ENCODE measurements around the gene RGS7. TPM values are rescaled to one million over a fixed set of nuclear protein-coding genes. Genes with fewer than 3 reads are reported as not detected.

RGS7 gene
- total RNA-seq, 1 experiment from 2014 or later, result 0.10 TPM

DNA sequence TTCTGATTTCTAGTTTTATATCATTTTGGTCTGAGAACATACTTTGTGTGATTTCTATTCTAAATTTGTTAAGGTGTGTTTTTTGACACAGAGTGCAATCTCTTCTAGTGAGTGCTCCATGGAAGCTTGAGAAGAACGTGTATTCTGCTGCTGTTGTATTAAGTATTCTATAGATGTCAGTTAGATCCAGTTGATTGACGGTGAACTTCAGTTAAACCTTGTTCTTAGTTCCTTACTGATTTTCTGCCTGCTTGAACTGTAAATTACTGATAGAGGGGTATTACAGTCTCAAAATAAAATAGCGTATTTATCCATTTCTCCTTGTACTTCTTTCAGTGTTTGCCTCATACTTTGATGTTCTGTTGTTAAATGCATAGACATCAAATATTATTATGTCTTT lies 497.0 kb downstream of the RGS7 start:
- DNase-seq (ENCODE audit: low read depth, low spot score), result no peak
- in situ Hi-C loops (cut with HindIII; ENCODE audit: low pct_unique_long_range_greater_than_20kb, low sequenced_read_pairs), result no loop called here
- no peaks in the 10 kb centered on the region for H3K27me3 ChIP-seq (ENCODE audit: control insufficient read depth, insufficient read depth, low read length)
- no peaks in the 10 kb centered on the region for H3K36me3 ChIP-seq (ENCODE audit: control insufficient read depth, insufficient read depth, low read length)
- ChIA-PET POLR2A (no interaction called here), CTCF (no interaction called here)
- no peak for TF ChIP-seq SIN3A (IDR thresholded peaks at IDR 0.05; ENCODE audit: borderline replicate concordance, insufficient read depth, low read depth, low read length)
- TF ChIP-seq POLR2AphosphoS5 (IDR thresholded peaks at IDR 0.05; ENCODE audit: low read depth, low read length), result no peak
- TF ChIP-seq, protein P1, sequence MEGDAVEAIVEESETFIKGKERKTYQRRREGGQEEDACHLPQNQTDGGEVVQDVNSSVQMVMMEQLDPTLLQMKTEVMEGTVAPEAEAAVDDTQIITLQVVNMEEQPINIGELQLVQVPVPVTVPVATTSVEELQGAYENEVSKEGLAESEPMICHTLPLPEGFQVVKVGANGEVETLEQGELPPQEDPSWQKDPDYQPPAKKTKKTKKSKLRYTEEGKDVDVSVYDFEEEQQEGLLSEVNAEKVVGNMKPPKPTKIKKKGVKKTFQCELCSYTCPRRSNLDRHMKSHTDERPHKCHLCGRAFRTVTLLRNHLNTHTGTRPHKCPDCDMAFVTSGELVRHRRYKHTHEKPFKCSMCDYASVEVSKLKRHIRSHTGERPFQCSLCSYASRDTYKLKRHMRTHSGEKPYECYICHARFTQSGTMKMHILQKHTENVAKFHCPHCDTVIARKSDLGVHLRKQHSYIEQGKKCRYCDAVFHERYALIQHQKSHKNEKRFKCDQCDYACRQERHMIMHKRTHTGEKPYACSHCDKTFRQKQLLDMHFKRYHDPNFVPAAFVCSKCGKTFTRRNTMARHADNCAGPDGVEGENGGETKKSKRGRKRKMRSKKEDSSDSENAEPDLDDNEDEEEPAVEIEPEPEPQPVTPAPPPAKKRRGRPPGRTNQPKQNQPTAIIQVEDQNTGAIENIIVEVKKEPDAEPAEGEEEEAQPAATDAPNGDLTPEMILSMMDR (IDR thresholded peaks at IDR 0.05), result no peak
- TF ChIP-seq, protein P2, sequence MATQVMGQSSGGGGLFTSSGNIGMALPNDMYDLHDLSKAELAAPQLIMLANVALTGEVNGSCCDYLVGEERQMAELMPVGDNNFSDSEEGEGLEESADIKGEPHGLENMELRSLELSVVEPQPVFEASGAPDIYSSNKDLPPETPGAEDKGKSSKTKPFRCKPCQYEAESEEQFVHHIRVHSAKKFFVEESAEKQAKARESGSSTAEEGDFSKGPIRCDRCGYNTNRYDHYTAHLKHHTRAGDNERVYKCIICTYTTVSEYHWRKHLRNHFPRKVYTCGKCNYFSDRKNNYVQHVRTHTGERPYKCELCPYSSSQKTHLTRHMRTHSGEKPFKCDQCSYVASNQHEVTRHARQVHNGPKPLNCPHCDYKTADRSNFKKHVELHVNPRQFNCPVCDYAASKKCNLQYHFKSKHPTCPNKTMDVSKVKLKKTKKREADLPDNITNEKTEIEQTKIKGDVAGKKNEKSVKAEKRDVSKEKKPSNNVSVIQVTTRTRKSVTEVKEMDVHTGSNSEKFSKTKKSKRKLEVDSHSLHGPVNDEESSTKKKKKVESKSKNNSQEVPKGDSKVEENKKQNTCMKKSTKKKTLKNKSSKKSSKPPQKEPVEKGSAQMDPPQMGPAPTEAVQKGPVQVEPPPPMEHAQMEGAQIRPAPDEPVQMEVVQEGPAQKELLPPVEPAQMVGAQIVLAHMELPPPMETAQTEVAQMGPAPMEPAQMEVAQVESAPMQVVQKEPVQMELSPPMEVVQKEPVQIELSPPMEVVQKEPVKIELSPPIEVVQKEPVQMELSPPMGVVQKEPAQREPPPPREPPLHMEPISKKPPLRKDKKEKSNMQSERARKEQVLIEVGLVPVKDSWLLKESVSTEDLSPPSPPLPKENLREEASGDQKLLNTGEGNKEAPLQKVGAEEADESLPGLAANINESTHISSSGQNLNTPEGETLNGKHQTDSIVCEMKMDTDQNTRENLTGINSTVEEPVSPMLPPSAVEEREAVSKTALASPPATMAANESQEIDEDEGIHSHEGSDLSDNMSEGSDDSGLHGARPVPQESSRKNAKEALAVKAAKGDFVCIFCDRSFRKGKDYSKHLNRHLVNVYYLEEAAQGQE (IDR thresholded peaks at IDR 0.05; ENCODE audit: insufficient read depth in 1 of 2, low read depth in 2 of 2, low read length in 1 of 2), result no peak
- TF ChIP-seq TCF7L2 (IDR thresholded peaks at IDR 0.05; ENCODE audit: low read depth, low read length), result no peak
- no peak overlapping the region for H3K27ac ChIP-seq (ENCODE audit: low read length)
- BruUV-seq (replicated peaks), result no TSS peak
- H3K4me3 ChIP-seq (ENCODE audit: low read depth in 2 of 2, low read length in 2 of 2), result no peak overlapping the region
- ATAC-seq, result no peak
- H3K4me1 ChIP-seq (ENCODE audit: control insufficient read depth, insufficient read depth, low read length), result no peaks in the 10 kb centered on the region
- intact Hi-C loops (cut with micrococcal nuclease; ENCODE audit: unreplicated experiment), result no loop called here
- 0 out of 2 replicates have a peak, but pooled peaks cover 3% of the 10 kb centered on the region for H3K9me3 ChIP-seq (ENCODE audit: control insufficient read depth, insufficient read depth, low read depth, low read length)

DNA sequence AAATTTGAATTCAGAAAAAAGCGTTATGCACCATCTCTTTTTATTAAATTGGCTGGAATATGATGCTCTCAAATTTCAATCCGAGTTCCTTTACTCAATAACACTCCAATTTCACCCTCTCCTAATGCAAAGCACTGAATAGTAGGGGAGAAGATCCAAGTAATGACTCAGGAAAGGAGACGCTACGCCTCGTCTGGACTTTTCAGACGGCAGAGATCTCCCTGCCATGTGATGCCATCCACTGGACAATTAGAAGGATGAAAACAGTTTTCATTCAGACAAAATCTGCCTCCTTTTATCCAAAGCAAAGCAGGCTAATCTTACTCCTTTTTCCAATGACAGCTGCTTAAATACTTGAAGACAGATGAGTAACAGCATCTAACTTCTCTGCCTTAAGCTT lies 502.6 kb downstream of the RGS7 start:
- Histone ChIP-seq H3K36me3 (ENCODE audit: control insufficient read depth, insufficient read depth, low read length) (no peaks in the 10 kb centered on the region), H3K27me3 (ENCODE audit: control insufficient read depth, insufficient read depth, low read length) (no peaks in the 10 kb centered on the region), H3K27ac (ENCODE audit: low read length) (no peak overlapping the region), H3K4me3 (ENCODE audit: low read depth in 2 of 2, low read length in 2 of 2) (no peak overlapping the region), H3K4me1 (ENCODE audit: control insufficient read depth, insufficient read depth, low read length) (no peaks in the 10 kb centered on the region), H3K9me3 (ENCODE audit: control insufficient read depth, insufficient read depth, low read depth, low read length) (no peaks in the 10 kb centered on the region)
- CTCF ChIA-PET, result no interaction called here
- DNase-seq (ENCODE audit: low read depth, low spot score) (peak; percentile 5), ATAC-seq (no peak)
- in situ Hi-C loops (cut with HindIII; ENCODE audit: low pct_unique_long_range_greater_than_20kb, low sequenced_read_pairs), result no loop called here
- intact Hi-C loops (cut with micrococcal nuclease; ENCODE audit: unreplicated experiment), result no loop called here
- no TSS peak for BruUV-seq (replicated peaks)
- TF ChIP-seq, protein P1 (IDR thresholded peaks at IDR 0.05), result no peak; the same call in 1 of the 2 replicates
- no peak for TF ChIP-seq SIN3A (IDR thresholded peaks at IDR 0.05; ENCODE audit: borderline replicate concordance, insufficient read depth, low read depth, low read length)
- TF ChIP-seq, protein P2 (IDR thresholded peaks at IDR 0.05; ENCODE audit: insufficient read depth in 1 of 2, low read depth in 2 of 2, low read length in 1 of 2), result no peak
- no peak for TF ChIP-seq POLR2AphosphoS5 (IDR thresholded peaks at IDR 0.05; ENCODE audit: low read depth, low read length)
- TF ChIP-seq TCF7L2 (IDR thresholded peaks at IDR 0.05; ENCODE audit: low read depth, low read length), result no peak
- POLR2A ChIA-PET, result no interaction called here
